T-helper 9 cell (primary cell): ENCODE results near the gene RPTOR.

ENCODE experiments used
- DNase-seq: peaks from one replicate; pipeline ENCODE4 v3.0.0-alpha.2; 2020

RPTOR gene

GRCh38 chr17:80904036-80904753 is 359.6 kb downstream of the RPTOR start:
- DNase-seq, result no peak

GRCh38 chr17:80905586-80906230 is 361.1 kb downstream of the RPTOR start:
- DNase-seq, result no peak

GRCh38 chr17:80906364-80907259 is 362.0 kb downstream of the RPTOR start:
- DNase-seq, result no peak

GRCh38 chr17:80907281-80907680 is 362.6 kb downstream of the RPTOR start:
- DNase-seq, result no peak

GRCh38 chr17:80908211-80908610 is 363.6 kb downstream of the RPTOR start:
- no peak for DNase-seq

- no peak for DNase-seq
These were observed 364.1 kb downstream of the RPTOR start for GRCh38 chr17:80908776-80909175.

- no peak for DNase-seq
These were observed 365.0 kb downstream of the RPTOR start for GRCh38 chr17:80909635-80910034.

GRCh38 chr17:80910043-80910442 is 365.4 kb downstream of the RPTOR start:
- DNase-seq, result no peak

- DNase-seq, result no peak
These were observed 367.8 kb downstream of the RPTOR start for GRCh38 chr17:80912476-80912875.

GRCh38 chr17:80913928-80914821 is 369.5 kb downstream of the RPTOR start:
- no peak for DNase-seq

- DNase-seq, result no peak
These were observed 371.6 kb downstream of the RPTOR start for GRCh38 chr17:80916246-80916645.

- no peak for DNase-seq
These were observed 373.3 kb downstream of the RPTOR start for GRCh38 chr17:80917716-80918560.

GRCh38 chr17:80918731-80919130 is 374.1 kb downstream of the RPTOR start:
- DNase-seq, result no peak

GRCh38 chr17:80919331-80920311 is 375.0 kb downstream of the RPTOR start:
- no peak for DNase-seq

GRCh38 chr17:80920441-80920840 is 375.8 kb downstream of the RPTOR start:
- DNase-seq, result no peak

GRCh38 chr17:80921159-80921558 is 376.5 kb downstream of the RPTOR start:
- no peak for DNase-seq

- DNase-seq, result no peak
These were observed 377.3 kb downstream of the RPTOR start for GRCh38 chr17:80921741-80922579.

GRCh38 chr17:80922580-80923160 is 378.0 kb downstream of the RPTOR start:
- DNase-seq, result no peak
